ENCODE results near the gene CKS1B.

Gene CKS1B

DNA sequence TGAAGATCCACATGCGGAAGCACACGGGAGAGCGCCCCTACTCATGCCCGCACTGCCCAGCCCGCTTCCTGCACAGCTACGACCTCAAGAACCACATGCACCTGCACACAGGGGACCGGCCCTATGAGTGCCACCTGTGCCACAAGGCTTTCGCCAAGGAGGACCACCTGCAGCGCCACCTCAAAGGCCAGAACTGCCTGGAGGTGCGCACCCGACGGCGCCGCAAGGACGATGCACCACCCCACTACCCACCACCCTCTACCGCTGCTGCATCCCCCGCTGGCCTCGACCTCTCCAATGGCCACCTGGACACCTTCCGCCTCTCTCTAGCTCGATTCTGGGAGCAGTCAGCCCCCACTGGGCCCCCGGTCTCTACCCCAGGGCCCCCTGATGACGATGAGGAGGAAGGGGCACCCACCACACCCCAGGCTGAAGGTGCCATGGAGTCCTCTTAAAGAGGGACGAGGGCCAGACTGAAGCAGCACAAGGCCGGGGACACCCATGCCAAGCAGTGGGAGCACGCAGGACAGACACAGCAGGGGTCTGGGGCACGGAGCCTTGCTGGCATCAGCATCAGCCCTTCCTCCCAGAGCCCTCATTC, 41.9 kb downstream of the CKS1B start:
- DNase-seq (ENCODE audit: low spot score): no peak
- TF ChIP-seq, protein P1, sequence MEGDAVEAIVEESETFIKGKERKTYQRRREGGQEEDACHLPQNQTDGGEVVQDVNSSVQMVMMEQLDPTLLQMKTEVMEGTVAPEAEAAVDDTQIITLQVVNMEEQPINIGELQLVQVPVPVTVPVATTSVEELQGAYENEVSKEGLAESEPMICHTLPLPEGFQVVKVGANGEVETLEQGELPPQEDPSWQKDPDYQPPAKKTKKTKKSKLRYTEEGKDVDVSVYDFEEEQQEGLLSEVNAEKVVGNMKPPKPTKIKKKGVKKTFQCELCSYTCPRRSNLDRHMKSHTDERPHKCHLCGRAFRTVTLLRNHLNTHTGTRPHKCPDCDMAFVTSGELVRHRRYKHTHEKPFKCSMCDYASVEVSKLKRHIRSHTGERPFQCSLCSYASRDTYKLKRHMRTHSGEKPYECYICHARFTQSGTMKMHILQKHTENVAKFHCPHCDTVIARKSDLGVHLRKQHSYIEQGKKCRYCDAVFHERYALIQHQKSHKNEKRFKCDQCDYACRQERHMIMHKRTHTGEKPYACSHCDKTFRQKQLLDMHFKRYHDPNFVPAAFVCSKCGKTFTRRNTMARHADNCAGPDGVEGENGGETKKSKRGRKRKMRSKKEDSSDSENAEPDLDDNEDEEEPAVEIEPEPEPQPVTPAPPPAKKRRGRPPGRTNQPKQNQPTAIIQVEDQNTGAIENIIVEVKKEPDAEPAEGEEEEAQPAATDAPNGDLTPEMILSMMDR (IDR thresholded peaks at IDR 0.05; ENCODE audit: extremely low read depth, missing control alignments): no peak

DNA sequence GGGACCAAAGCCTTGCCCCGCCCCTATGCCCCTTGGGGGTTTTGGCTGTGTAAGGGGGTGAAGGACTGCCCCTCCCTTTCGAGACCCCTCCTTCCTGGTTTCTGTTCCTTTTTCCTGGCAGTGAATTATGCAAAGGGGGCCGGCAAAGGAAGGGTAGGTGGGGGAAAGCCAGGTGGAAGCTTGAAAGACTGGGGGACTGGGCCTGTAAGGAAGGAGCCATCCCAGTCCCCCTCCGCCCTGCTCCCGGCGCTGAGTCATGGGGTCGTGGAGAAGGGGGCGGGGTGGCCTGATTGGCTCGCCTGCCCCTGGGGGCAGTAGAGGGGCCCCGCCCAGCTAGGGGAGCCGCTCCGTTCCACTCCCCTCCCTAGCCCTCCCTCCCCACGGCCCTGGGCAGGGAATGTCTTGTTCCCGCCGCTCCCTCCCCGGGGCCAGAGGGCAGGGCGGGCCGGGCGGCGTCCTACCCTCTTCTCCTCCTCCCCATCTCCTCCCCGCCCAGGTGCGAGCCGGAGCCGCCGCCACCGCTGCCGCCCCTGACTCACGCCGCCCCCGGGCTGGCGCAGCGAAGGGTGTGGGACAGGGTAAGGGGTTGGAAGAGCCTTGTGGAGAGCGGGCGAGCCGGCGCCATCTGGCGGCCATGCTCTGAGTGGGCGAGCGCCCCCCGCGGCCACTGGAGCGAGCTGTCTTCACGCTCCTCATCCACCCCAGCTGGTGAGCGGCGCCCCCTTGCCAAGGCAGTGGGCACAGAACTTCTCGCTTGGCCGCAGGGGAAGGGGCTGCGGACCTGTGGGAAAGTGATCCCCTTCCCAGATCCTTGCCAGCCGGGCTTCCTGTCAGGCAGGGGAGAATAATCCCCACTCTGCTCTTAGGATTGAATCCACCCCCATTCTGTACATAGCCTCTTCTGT, 42.8 kb downstream of the CKS1B start:
- DNase-seq (ENCODE audit: low spot score): peak; percentile 89
- TF ChIP-seq, protein P1 (IDR thresholded peaks at IDR 0.05; ENCODE audit: extremely low read depth, missing control alignments): peak; percentile 100

DNA sequence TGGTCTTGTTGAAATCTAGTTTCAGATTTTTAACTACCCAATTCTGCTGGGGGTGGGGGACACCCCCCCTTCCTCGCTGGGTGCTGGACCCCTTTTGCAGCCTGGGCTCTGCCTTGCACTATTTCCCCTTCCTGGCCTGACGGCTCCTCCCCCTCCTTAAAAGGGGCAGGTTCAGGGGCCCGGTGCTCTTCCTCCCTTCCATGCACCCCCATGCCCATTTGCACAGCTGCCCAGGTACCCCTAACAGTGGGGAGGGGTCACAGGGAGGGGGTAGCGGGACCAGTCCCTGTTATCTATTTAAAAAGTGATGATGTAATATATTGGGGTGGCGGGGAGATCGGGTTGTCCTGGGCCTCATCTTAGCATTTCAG, 43.5 kb downstream of the CKS1B start:
- peak; percentile 68 for DNase-seq (ENCODE audit: low spot score)

DNA sequence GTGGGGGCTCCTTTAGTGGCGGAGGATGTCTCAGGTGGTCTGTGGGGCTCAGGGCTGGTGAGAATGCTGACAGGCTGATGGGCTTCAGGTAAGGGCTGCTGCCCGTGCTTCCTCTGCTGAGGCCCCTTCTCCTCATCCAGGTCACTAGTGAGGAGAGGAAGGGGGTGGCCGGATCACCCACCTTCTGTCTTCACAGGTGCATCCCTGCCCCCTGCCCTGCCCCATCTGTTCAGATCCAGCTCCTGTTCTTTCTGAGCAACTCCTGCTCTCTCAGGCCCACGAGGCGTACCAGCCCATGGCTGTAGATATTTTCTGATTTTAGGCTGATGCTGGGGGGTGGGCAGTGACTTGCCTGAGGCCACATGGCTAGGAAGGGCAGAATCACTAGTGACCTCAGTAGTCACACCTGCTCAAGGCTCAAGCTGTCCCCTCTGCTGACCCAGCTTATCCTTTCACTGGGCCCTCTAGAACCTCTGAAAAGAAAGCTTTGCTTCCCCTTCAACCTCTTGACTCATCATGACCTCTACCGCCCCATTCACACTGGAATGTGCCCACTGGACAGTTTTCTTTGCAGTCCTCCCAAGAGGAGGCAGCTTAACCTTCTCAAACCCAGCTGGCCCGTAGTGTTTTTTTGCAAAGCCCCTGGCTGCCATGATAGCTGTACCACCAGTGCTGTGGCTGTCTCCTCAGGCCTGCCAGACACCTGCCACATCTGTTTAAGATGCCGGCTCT, 44.3 kb downstream of the CKS1B start:
- DNase-seq (ENCODE audit: low spot score): no peak
- TF ChIP-seq, protein P1 (IDR thresholded peaks at IDR 0.05; ENCODE audit: extremely low read depth, missing control alignments): no peak

More for the DNA sequence above, 43.5 kb downstream of the CKS1B start:
- TF ChIP-seq, protein P1 (IDR thresholded peaks at IDR 0.05; ENCODE audit: extremely low read depth, missing control alignments): no peak

DNA sequence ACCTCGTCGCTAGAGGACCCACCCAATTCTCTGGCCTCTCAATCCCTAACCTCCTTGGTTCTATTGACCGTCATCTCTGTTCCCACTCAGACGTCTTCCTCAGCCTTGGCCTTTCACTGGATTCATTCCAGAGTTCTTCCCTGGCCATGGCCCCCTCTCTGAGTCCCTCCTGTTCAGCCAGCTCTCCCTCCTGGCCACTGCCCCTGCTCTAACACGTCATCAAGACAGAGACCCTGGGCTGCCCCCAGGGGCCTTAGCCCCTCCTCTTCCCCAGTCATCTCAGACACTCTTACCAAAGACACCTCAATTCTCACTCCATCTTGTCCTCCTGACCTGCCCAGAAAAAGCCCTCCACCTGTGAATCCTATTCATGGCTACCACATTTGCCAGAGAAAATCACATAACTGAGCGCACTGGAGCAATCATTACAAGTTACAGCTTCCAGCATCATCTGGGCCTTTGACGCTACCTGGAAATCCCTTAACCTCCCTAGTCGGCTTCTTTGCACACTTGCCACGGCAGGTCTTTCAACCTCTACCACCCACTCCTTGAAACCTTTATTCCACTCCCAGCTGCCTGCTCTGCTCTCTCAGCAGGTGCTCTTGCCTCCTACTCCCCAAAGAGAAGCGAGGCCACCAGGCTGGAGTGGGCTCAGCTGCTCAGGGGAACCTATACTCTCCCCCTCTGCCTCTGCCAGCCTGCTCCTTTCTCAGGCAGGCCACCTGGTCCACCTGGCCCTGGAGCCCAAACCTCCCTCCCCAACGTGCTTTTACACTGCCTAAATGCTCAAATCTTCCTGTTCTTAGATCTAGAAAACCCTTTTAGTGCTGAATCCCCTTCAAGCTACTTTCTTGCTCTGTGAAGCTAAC, 45.1 kb downstream of the CKS1B start:
- DNase-seq (ENCODE audit: low spot score): no peak
- TF ChIP-seq, protein P1 (IDR thresholded peaks at IDR 0.05; ENCODE audit: extremely low read depth, missing control alignments): no peak

DNA sequence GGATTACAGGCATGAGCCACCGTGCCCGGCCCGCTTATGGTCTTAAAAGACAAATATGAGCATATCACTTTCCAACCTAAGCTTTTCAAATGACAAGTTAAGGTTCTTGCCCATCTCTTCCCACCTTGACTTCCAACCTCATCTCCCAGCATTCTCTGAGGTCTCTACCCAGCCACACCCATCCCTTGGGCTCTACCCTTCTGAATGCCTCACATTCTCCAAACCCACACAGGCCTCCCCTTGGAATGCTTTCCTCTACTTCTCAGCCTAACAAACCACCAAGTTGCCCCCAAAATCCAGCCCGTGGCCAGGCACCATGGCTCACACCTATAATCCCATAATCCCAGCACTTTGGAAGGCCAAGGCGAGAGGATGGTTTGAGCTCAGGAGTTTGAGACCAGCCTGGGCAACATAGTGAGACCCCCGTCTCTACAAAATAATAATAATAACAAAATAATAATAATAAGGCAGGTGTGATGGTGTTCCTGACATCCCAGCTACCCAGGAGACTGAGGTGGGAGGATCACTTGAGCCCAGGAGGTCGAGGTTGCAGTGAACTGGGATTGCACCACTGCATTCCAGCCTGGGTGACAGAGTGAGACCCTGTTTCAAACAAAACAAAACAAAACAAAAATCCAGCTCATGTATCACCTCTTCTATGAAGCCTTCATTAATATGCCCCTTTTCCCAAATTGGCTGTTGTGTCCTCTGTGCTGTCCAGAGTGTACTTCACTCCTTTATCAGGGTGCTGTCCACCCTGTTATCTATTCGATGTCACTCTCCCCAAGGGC, 47.9 kb downstream of the CKS1B start:
- DNase-seq (ENCODE audit: low spot score): no peak
- TF ChIP-seq, protein P1 (IDR thresholded peaks at IDR 0.05; ENCODE audit: extremely low read depth, missing control alignments): no peak
